Measurements from ENCODE around the gene EPYC. TPM values are rescaled to one million over a fixed set of nuclear protein-coding genes. Genes with fewer than 3 reads are reported as not detected.

The EPYC gene
- total and polyA plus RNA-seq, 2 experiments from 2014 or later, result not detected

GRCh38 chr12:90984114-90984513 lies 20.7 kb downstream of the EPYC start:
- Histone ChIP-seq H2AFZ (no peak overlapping the region), H3K27me3 (replicated peaks; ENCODE audit: insufficient read depth) (no peaks in the 10 kb centered on the region), H3K9ac (no peak overlapping the region), H3K79me2 (ENCODE audit: insufficient read depth) (no peaks in the 10 kb centered on the region), H3K4me1 (ENCODE audit: insufficient read depth) (peaks cover 12% of the 10 kb centered on the region; the same call in 1 of the 2 replicates), H3K4me3 (no peak overlapping the region), H3K9me3 (ENCODE audit: low read depth) (no peaks in the 10 kb centered on the region), H3K4me2 (ENCODE audit: unreplicated experiment) (no peak overlapping the region), H4K20me1 (ENCODE audit: insufficient read depth) (no peaks in the 10 kb centered on the region), H3K27ac (no peak overlapping the region), H3F3A (ENCODE audit: insufficient read depth) (no peaks in the 10 kb centered on the region), H3K36me3 (ENCODE audit: low read depth) (no peaks in the 10 kb centered on the region), H3K9me2 (ENCODE audit: insufficient read depth) (no peaks in the 10 kb centered on the region)
- no peak for DNase-seq
- 72% methylated on average over 3 of the region's 3 CpGs for WGBS, 2 experiments (ENCODE audit: low coverage in 1 of 2, low lambda C conversion rate in 2 of 2, missing lambda C conversion rate in 2 of 2)
- in situ Hi-C loops (cut with MboI), result loop anchor here (10.0 kb wide), 2 partner anchors 121 to 191 kb away; no protein-coding TSS in a partner anchor
- TF ChIP-seq EZH2 (IDR thresholded peaks at IDR 0.05; ENCODE audit: insufficient read depth, poor library complexity, severe bottlenecking), result no peak
- TF ChIP-seq EZH2phosphoT487 (IDR thresholded peaks at IDR 0.05; ENCODE audit: insufficient read depth, low read depth), result no peak

DNA sequence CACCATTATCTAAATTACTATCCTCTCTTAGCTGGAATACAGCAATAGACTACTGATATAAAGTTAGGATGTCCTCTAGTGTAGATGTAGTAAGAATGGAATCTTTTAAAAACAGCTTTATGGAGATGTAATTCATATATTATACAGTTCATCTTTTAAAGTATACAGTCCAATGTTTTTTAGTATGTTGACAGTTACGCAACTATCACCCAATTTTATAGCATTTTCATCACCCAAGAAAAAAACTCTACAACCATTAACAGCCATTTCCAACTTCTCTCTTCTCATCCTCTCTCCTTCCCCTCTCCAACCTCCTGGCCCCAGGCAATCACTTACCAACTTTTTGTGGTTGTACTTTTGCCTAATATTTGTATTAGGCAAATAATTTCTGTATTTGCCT lies 22.6 kb downstream of the EPYC start:
- no peaks in the 10 kb centered on the region for H3K79me2 ChIP-seq (ENCODE audit: insufficient read depth)
- H3K27ac ChIP-seq, result no peak overlapping the region
- in situ Hi-C loops (cut with MboI), result loop anchor here (10.0 kb wide), 2 partner anchors 123 to 193 kb away; no protein-coding TSS in a partner anchor
- TF ChIP-seq EZH2phosphoT487 (IDR thresholded peaks at IDR 0.05; ENCODE audit: insufficient read depth, low read depth), result no peak
- no peak for TF ChIP-seq EZH2 (IDR thresholded peaks at IDR 0.05; ENCODE audit: insufficient read depth, poor library complexity, severe bottlenecking)
- no peak overlapping the region for H3K4me3 ChIP-seq
- no peaks in the 10 kb centered on the region for H3K27me3 ChIP-seq (replicated peaks; ENCODE audit: insufficient read depth)
- 100% methylated on average over 1 of the region's 1 CpG for WGBS, 2 experiments (ENCODE audit: low coverage in 1 of 2, low lambda C conversion rate in 2 of 2, missing lambda C conversion rate in 2 of 2)
- H3K9ac ChIP-seq, result no peak overlapping the region
- H2AFZ ChIP-seq, result no peak overlapping the region
- DNase-seq, result no peak
- no peaks in the 10 kb centered on the region for H3K9me3 ChIP-seq (ENCODE audit: low read depth)
- no peaks in the 10 kb centered on the region for H3K9me2 ChIP-seq (ENCODE audit: insufficient read depth)
- H3K4me1 ChIP-seq (ENCODE audit: insufficient read depth), result peaks cover 18% of the 10 kb centered on the region
- H4K20me1 ChIP-seq (ENCODE audit: insufficient read depth), result no peaks in the 10 kb centered on the region
- H3F3A ChIP-seq (ENCODE audit: insufficient read depth), result no peaks in the 10 kb centered on the region
- H3K4me2 ChIP-seq (ENCODE audit: unreplicated experiment), result no peak overlapping the region
- no peaks in the 10 kb centered on the region for H3K36me3 ChIP-seq (ENCODE audit: low read depth)

- H3K9ac ChIP-seq, result 0 out of 2 replicates have a peak overlapping the region, but pooled peaks have one; percentile 20
- H3K79me2 ChIP-seq (ENCODE audit: insufficient read depth), result no peaks in the 10 kb centered on the region
- H3K36me3 ChIP-seq (ENCODE audit: low read depth), result no peaks in the 10 kb centered on the region
- 0 out of 2 replicates have a peak overlapping the region, but pooled peaks have one; percentile 20 for H3K4me3 ChIP-seq
- no peaks in the 10 kb centered on the region for H4K20me1 ChIP-seq (ENCODE audit: insufficient read depth)
- peaks cover 18% of the 10 kb centered on the region for H3K4me1 ChIP-seq (ENCODE audit: insufficient read depth)
- WGBS, 2 experiments (ENCODE audit: low coverage in 1 of 2, low lambda C conversion rate in 2 of 2, missing lambda C conversion rate in 2 of 2), result 9 to 11% methylated on average over 3 of the region's 3 CpGs
- H3K27ac ChIP-seq, result peak overlapping the region; percentile 1; the same call in 1 of the 2 replicates
- H3K9me2 ChIP-seq (ENCODE audit: insufficient read depth), result no peaks in the 10 kb centered on the region
- no peaks in the 10 kb centered on the region for H3K9me3 ChIP-seq (ENCODE audit: low read depth)
- peak overlapping the region; percentile 83 for H2AFZ ChIP-seq
- H3K27me3 ChIP-seq (replicated peaks; ENCODE audit: insufficient read depth), result no peaks in the 10 kb centered on the region
- peak; percentile 45 for DNase-seq
- no peak for TF ChIP-seq EZH2 (IDR thresholded peaks at IDR 0.05; ENCODE audit: insufficient read depth, poor library complexity, severe bottlenecking)
- TF ChIP-seq EZH2phosphoT487 (IDR thresholded peaks at IDR 0.05; ENCODE audit: insufficient read depth, low read depth), result no peak
- in situ Hi-C loops (cut with MboI), result loop anchor here (10.0 kb wide), 3 partner anchors 125 to 375 kb away; no protein-coding TSS in a partner anchor
- peak overlapping the region; percentile 16 for H3K4me2 ChIP-seq (ENCODE audit: unreplicated experiment)
- no peaks in the 10 kb centered on the region for H3F3A ChIP-seq (ENCODE audit: insufficient read depth)
Measured at GRCh38 chr12:90979951-90980350, 24.8 kb downstream of the EPYC start.

DNA sequence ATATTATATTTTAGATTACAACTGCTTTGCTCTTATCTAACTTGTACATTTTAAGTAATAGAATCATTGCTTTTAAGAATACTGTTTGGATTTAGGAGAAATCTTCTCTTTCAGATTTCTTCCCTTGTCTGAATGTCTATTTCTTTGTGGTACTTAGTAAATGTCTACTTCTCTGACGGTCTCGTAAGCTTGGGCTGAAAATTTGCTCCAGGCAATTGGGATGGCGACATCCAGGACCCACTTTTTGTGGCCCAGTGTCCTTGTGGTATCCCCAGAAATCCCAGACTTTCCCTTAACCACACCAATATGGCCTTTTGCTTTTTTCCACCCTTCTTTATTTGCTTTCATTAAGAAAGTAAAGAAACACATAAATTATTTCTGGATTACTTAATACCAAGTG lies 25.8 kb downstream of the EPYC start:
- no peak overlapping the region for H3K9ac ChIP-seq
- H3K4me2 ChIP-seq (ENCODE audit: unreplicated experiment), result no peak overlapping the region
- H3K27ac ChIP-seq, result no peak overlapping the region
- no peaks in the 10 kb centered on the region for H3K27me3 ChIP-seq (replicated peaks; ENCODE audit: insufficient read depth)
- peaks cover 6% of the 10 kb centered on the region for H3F3A ChIP-seq (ENCODE audit: insufficient read depth)
- 98 to 99% methylated on average over 3 of the region's 3 CpGs for WGBS, 2 experiments (ENCODE audit: low coverage in 1 of 2, low lambda C conversion rate in 2 of 2, missing lambda C conversion rate in 2 of 2)
- TF ChIP-seq EZH2 (IDR thresholded peaks at IDR 0.05; ENCODE audit: insufficient read depth, poor library complexity, severe bottlenecking) (no peak), EZH2phosphoT487 (IDR thresholded peaks at IDR 0.05; ENCODE audit: insufficient read depth, low read depth) (no peak)
- H3K36me3 ChIP-seq (ENCODE audit: low read depth), result no peaks in the 10 kb centered on the region
- peak overlapping the region; percentile 54; the same call in 1 of the 2 replicates for H2AFZ ChIP-seq
- no peaks in the 10 kb centered on the region for H3K79me2 ChIP-seq (ENCODE audit: insufficient read depth)
- H3K4me1 ChIP-seq (ENCODE audit: insufficient read depth), result peaks cover 24% of the 10 kb centered on the region
- no peaks in the 10 kb centered on the region for H3K9me3 ChIP-seq (ENCODE audit: low read depth)
- H3K9me2 ChIP-seq (ENCODE audit: insufficient read depth), result no peaks in the 10 kb centered on the region
- in situ Hi-C loops (cut with MboI), result loop anchor here (10.0 kb wide), 1 partner anchor 376 kb away; no protein-coding TSS in a partner anchor
- no peak for DNase-seq
- H4K20me1 ChIP-seq (ENCODE audit: insufficient read depth), result no peaks in the 10 kb centered on the region
- H3K4me3 ChIP-seq, result no peak overlapping the region

All from GM23248 (cell line).